ENCODE results near the gene CHN2.

DNA sequence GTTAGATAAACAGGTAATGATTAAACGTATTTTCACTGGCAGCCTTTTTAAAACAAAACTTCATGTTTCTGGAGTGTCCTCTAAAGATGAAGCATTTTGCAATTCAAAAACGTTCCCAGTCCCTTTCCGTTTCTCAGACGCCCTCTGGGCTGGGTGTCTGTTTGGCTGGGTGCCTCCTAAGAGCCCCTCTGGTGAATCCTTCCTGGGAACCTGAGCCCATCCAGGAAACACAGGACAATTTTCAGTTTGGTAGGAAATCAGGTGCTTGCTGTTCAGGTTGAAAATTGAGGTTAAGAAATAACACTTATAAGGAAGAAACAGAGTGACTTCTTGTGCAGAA lies 76.7 kb downstream of the CHN2 start:
- TF ChIP-seq, protein P1, sequence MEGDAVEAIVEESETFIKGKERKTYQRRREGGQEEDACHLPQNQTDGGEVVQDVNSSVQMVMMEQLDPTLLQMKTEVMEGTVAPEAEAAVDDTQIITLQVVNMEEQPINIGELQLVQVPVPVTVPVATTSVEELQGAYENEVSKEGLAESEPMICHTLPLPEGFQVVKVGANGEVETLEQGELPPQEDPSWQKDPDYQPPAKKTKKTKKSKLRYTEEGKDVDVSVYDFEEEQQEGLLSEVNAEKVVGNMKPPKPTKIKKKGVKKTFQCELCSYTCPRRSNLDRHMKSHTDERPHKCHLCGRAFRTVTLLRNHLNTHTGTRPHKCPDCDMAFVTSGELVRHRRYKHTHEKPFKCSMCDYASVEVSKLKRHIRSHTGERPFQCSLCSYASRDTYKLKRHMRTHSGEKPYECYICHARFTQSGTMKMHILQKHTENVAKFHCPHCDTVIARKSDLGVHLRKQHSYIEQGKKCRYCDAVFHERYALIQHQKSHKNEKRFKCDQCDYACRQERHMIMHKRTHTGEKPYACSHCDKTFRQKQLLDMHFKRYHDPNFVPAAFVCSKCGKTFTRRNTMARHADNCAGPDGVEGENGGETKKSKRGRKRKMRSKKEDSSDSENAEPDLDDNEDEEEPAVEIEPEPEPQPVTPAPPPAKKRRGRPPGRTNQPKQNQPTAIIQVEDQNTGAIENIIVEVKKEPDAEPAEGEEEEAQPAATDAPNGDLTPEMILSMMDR (IDR thresholded peaks at IDR 0.05; ENCODE audit: low read depth, low read length): no peak
- no peak for TF ChIP-seq POLR2A (IDR thresholded peaks at IDR 0.05; ENCODE audit: extremely low read depth, insufficient read length)
- no peak for TF ChIP-seq MYC (IDR thresholded peaks at IDR 0.05; ENCODE audit: low read depth, low read length)
